Lower lobe of right lung (tissue), 2 donors: ENCODE results near the gene RIMS1. TPM values are rescaled to one million over a fixed set of nuclear protein-coding genes. Genes with fewer than 3 reads are reported as not detected.

Experiments used
- ATAC-seq, 2 donors: fragments of 200-7000 bp; cut with Tn5 transposase; one replicate each; pipeline ENCODE4 v1.9.1; 2020 to 2022; ENCODE audit warnings: mild to moderate bottlenecking in 2 of 2, moderate library complexity in 2 of 2
- DNase-seq: peaks from one replicate; pipeline ENCODE4 v3.0.0-alpha.2; 2020
- H3K27ac ChIP-seq: fragments of 200-600 bp; one replicate; pipeline ENCODE4 v1.8.0; 2022
- H3K27me3 ChIP-seq: fragments of 200-600 bp; one replicate; pipeline ENCODE4 v1.8.0; 2022; ENCODE audit warnings: low read depth
- H3K36me3 ChIP-seq: fragments of 200-600 bp; one replicate; pipeline ENCODE4 v1.8.0; 2022; ENCODE audit warnings: mild to moderate bottlenecking
- H3K4me1 ChIP-seq: fragments of 200-600 bp; one replicate; pipeline ENCODE4 v1.8.0; 2022
- H3K4me3 ChIP-seq: fragments of 200-600 bp; one replicate; pipeline ENCODE4 v1.8.0; 2022; ENCODE audit warnings: mild to moderate bottlenecking
- H3K9me3 ChIP-seq: fragments of 200-600 bp; one replicate; pipeline ENCODE4 v1.8.0; 2022
- intact Hi-C: fragments of 100-400 bp; cut with DNase I; formaldehyde crosslinking; loops from one replicate; pipeline ENCODE4 v1.11.0; 2022
- total RNA-seq: library from RNA; stranded (reverse); fragmentation: NEBNext Ultra II Directional; extraction: Animal tissue kit (Norgen Biotek cat#: 25700); gene quantifications from one replicate; pipeline ENCODE4 v1.2.1, GENCODE V29; 2021
- TF ChIP-seq, protein P1 (sequence below): fragments of 200-600 bp; IDR thresholded peaks from one replicate; pipeline ENCODE4 v1.8.0; 2022; ENCODE audit warnings: antibody characterized with exemption, mild to moderate bottlenecking
- donor health status: DM: no; HTN: yes; CAD: no; lungs with severe emphysema.

The RIMS1 gene
- total RNA-seq, 1 donor from 2014 or later: 3.8 TPM

DNA sequence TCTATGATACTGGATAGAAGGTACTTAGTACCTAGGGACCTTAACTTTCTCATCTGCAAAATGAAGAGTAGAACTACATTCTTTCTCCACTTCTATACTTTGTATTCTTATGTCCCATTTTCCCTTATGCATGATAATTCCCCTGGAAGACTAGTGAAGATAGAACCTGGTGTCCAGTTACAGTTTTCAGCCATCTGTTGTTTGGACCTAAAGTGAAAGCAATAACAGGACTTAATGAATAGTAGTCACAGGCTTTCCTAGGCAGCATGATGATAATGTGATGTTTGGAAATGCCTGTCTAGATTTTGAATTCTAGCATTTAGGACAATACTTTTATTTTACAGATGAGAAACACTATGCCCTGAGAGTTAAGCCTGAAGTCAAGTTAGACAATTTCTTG lies 153.8 kb downstream of the RIMS1 start:
- Histone ChIP-seq H3K9me3 (no peaks in the 10 kb centered on the region), H3K27me3 (no peaks in the 10 kb centered on the region), H3K36me3 (no peaks in the 10 kb centered on the region), H3K4me1 (no peaks in the 10 kb centered on the region), H3K4me3 (no peak overlapping the region), H3K27ac (no peak overlapping the region)
- ATAC-seq: no peak
- intact Hi-C loops: no loop called here
- TF ChIP-seq, protein P1, sequence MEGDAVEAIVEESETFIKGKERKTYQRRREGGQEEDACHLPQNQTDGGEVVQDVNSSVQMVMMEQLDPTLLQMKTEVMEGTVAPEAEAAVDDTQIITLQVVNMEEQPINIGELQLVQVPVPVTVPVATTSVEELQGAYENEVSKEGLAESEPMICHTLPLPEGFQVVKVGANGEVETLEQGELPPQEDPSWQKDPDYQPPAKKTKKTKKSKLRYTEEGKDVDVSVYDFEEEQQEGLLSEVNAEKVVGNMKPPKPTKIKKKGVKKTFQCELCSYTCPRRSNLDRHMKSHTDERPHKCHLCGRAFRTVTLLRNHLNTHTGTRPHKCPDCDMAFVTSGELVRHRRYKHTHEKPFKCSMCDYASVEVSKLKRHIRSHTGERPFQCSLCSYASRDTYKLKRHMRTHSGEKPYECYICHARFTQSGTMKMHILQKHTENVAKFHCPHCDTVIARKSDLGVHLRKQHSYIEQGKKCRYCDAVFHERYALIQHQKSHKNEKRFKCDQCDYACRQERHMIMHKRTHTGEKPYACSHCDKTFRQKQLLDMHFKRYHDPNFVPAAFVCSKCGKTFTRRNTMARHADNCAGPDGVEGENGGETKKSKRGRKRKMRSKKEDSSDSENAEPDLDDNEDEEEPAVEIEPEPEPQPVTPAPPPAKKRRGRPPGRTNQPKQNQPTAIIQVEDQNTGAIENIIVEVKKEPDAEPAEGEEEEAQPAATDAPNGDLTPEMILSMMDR: no peak
- DNase-seq: no peak

DNA sequence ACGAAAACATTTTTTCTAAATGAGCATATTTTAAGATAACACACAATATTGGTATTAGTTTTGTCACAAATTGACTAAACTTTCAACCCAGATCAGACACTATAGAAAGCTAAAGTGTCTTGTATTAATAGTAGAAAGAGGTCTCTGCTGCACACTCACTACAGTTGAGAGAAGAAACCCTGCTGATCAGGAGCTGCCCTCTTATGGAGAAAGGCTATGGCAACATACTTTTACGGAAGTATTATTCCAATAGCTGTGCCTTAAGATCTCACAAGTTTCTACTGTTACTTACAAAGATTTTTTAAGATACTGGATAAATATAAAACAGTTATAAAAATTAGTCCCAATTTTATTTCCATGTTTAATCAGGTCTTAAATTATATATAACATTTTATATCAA lies 155.7 kb downstream of the RIMS1 start:
- no peaks in the 10 kb centered on the region for H3K27me3 ChIP-seq
- H3K4me3 ChIP-seq: no peak overlapping the region
- no peak overlapping the region for H3K27ac ChIP-seq
- DNase-seq (no peak), ATAC-seq (peak in 1 of 2 donors; percentile 57)
- no peaks in the 10 kb centered on the region for H3K4me1 ChIP-seq
- H3K36me3 ChIP-seq: no peaks in the 10 kb centered on the region
- intact Hi-C loops: no loop called here
- no peaks in the 10 kb centered on the region for H3K9me3 ChIP-seq
- TF ChIP-seq, protein P1: peak; percentile 9

DNA sequence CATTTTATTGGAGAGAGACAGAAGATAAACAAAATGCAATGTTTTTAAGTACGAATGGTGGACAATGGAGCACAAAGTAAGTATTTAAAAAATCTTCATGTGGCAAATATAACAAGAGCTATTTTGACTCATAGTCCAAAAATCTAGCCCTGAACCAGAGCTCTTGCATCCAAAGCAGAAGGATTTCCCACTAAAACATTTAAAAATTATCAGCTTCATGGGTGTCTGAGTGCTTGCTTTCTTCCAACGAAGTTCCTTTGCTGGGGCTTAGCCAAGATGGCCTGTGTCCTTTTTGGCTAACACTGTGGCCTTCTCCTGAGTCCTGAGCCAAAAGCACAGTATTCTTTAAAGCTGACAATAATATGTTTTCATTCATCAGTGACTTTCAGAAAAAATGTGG lies 161.7 kb downstream of the RIMS1 start:
- Histone ChIP-seq H3K9me3 (no peaks in the 10 kb centered on the region), H3K4me1 (no peaks in the 10 kb centered on the region), H3K4me3 (no peak overlapping the region), H3K36me3 (no peaks in the 10 kb centered on the region), H3K27me3 (no peaks in the 10 kb centered on the region), H3K27ac (no peak overlapping the region)
- intact Hi-C loops: no loop called here
- no peak for DNase-seq
- TF ChIP-seq, protein P1: no peak
- ATAC-seq: no peak

DNA sequence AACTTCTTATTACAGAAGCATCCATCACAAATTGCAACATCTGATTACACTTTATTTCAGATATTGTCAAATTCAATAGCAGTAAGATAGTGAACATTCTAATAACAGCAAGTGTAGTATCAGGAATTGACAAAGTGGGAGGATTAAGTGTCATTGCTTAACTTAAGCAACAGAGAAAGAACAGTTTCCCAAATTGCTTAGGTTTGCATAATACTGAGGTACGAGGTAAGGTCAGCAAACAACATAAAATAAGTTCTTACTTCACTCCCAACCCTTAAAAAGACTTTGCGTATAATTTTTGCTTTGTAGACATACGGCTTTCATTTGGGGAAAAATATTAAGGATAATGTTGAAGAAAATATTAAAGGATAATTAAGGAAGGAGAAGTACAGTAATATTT lies 163.0 kb downstream of the RIMS1 start:
- DNase-seq (no peak), ATAC-seq (no peak)
- TF ChIP-seq, protein P1: no peak
- Histone ChIP-seq H3K9me3 (no peaks in the 10 kb centered on the region), H3K4me3 (no peak overlapping the region), H3K4me1 (no peaks in the 10 kb centered on the region), H3K36me3 (no peaks in the 10 kb centered on the region), H3K27me3 (no peaks in the 10 kb centered on the region), H3K27ac (no peak overlapping the region)
- intact Hi-C loops: no loop called here

DNA sequence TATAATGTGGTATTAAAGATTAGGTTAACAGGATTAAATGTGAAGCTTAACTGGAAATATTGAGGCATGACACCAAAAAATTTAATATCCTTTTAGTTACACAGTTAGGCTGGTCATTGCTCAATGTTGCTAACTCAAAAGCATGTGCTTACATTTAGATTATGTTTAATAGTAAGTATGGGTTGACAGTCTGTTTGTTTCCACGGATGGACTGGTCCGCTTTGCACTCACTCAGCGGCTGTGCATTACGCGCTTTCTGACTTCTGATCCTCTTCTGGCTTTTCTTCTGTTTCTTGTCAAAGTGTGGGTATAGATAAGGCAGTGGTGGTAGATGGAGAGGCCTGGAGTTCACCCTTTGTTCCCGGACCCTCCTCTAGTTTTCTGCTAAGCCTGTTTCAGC lies 174.9 kb downstream of the RIMS1 start:
- H3K27ac ChIP-seq: no peak overlapping the region
- H3K9me3 ChIP-seq: no peaks in the 10 kb centered on the region
- intact Hi-C loops: no loop called here
- no peak for ATAC-seq
- no peaks in the 10 kb centered on the region for H3K4me1 ChIP-seq
- H3K4me3 ChIP-seq: no peak overlapping the region
- no peaks in the 10 kb centered on the region for H3K27me3 ChIP-seq
- TF ChIP-seq, protein P1: no peak
- H3K36me3 ChIP-seq: no peaks in the 10 kb centered on the region
- DNase-seq: no peak
